Left ventricle myocardium inferior (tissue), 1 donor: ENCODE data around the gene MOK. TPM values are rescaled to one million over a fixed set of nuclear protein-coding genes. Genes with fewer than 3 reads are reported as not detected.
"Not testable (repeated sequence)": the region's sequence is repeated elsewhere in the genome, so short reads cannot be mapped to it uniquely, and the experiment has no call there.

ENCODE experiments used
- DNase-seq: peaks from one replicate; pipeline ENCODE4 v3.0.0-alpha.2; 2020
- H3K27ac ChIP-seq: fragments of 200-600 bp; replicated peaks from 2 replicates; pipeline ENCODE4 v1.8.0; 2021
- H3K27me3 ChIP-seq: fragments of 200-600 bp; 2 replicates; pipeline ENCODE4 v1.8.0; 2021; ENCODE audit warnings: low read depth
- H3K36me3 ChIP-seq: fragments of 200-600 bp; 2 replicates; pipeline ENCODE4 v1.8.0; 2021
- H3K4me1 ChIP-seq: fragments of 200-600 bp; 2 replicates; pipeline ENCODE4 v1.8.0; 2021
- H3K4me3 ChIP-seq: fragments of 200-600 bp; 2 replicates; pipeline ENCODE4 v1.8.0; 2021; ENCODE audit warnings: mild to moderate bottlenecking, moderate library complexity
- H3K9me3 ChIP-seq: fragments of 200-600 bp; replicated peaks from 2 replicates; pipeline ENCODE4 v1.8.0; 2021
- intact Hi-C: fragments of 100-400 bp; cut with micrococcal nuclease; formaldehyde crosslinking; loops from one replicate; pipeline ENCODE4 v1.11.0; 2022
- total RNA-seq: library from RNA; stranded (reverse); fragmentation: NEBNext Ultra II Directional; extraction: Animal tissue kit (Norgen Biotek cat#: 25700); gene quantifications from one replicate; pipeline ENCODE4 v1.2.1, GENCODE V29; 2021
- TF ChIP-seq, protein P1 (sequence below): fragments of 200-600 bp; IDR thresholded peaks from 2 replicates; pipeline ENCODE4 v1.8.0; 2021; ENCODE audit warnings: antibody characterized with exemption, mild to moderate bottlenecking, borderline replicate concordance
- donor health status: DM: no; HTN: yes; CAD: no; lungs with severe emphysema.

Gene MOK
- total RNA-seq, 1 donor from 2014 or later = 12.2 TPM

DNA sequence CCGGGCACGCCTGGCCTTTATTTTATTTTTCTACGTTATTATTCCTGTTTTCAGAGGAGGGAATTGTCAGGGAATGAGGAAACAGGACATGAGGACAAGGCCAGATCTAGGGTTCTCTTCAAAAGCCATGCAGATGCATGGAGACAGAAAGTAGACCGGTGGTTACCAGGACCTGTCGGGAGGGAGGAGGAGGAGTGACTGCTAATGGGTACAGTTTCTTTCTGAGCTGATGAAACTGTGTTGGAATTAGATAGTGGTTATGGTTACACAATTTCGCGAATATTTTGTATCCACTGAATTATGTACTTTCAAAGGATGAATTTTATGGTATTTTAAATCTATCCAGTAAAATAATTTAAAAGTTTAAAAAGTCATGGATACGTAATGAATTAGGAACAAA, 25.8 kb upstream of the MOK start:
- H3K9me3 ChIP-seq = no peaks in the 10 kb centered on the region
- TF ChIP-seq, protein P1, sequence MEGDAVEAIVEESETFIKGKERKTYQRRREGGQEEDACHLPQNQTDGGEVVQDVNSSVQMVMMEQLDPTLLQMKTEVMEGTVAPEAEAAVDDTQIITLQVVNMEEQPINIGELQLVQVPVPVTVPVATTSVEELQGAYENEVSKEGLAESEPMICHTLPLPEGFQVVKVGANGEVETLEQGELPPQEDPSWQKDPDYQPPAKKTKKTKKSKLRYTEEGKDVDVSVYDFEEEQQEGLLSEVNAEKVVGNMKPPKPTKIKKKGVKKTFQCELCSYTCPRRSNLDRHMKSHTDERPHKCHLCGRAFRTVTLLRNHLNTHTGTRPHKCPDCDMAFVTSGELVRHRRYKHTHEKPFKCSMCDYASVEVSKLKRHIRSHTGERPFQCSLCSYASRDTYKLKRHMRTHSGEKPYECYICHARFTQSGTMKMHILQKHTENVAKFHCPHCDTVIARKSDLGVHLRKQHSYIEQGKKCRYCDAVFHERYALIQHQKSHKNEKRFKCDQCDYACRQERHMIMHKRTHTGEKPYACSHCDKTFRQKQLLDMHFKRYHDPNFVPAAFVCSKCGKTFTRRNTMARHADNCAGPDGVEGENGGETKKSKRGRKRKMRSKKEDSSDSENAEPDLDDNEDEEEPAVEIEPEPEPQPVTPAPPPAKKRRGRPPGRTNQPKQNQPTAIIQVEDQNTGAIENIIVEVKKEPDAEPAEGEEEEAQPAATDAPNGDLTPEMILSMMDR = no peak
- intact Hi-C loops = no loop called here
- no peak for DNase-seq
- H3K27ac ChIP-seq = no peak overlapping the region
- H3K36me3 ChIP-seq = peaks cover 41% of the 10 kb centered on the region
- no peak overlapping the region for H3K4me3 ChIP-seq
- no peaks in the 10 kb centered on the region for H3K27me3 ChIP-seq
- H3K4me1 ChIP-seq = no peaks in the 10 kb centered on the region

DNA sequence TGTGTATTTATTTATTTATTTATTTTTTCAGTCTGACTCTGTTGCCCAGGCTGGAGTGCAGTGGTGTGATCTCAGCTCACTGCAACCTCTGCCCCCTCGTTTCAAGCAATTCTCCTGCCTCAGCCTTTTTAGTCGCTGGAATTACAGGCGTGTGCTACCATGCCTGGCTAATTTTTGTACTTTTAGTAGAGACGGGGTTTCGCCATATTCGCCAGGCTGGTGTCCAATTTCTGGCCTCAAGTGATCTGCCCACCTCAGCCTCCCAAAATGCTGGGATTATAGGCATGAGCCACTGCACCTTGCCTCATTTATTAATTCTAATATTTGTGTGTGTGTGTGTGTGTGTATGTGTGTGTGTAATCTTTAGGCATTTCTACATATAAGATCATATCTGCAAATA, 24.4 kb upstream of the MOK start:
- DNase-seq, H3K9me3 ChIP-seq, intact Hi-C loops: not testable (repeated sequence)

DNA sequence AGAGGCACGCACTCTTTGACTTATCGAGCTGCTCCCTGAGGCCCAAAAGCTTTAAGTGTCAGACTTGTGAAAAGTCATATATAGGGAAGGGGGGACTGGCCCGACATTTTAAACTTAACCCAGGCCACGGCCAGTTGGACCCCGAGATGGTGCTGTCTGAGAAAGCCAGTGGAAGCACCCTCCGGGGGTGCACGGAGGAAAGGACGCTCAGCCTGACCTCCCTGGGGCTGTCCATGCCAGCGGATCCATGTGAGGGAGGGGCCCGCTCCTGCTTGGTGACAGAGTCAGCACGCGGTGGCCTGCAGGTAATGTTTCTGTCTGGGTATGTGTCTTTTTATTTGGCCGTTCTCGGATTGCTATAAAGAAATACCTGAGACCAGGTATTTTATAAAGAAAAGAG, 21.6 kb upstream of the MOK start:
- H3K4me1 ChIP-seq = peaks cover 10% of the 10 kb centered on the region
- H3K4me3 ChIP-seq = no peak overlapping the region
- DNase-seq = no peak
- peaks cover 14% of the 10 kb centered on the region for H3K36me3 ChIP-seq
- no peak overlapping the region for H3K27ac ChIP-seq
- intact Hi-C loops = no loop called here
- H3K9me3 ChIP-seq = no peaks in the 10 kb centered on the region
- TF ChIP-seq, protein P1 = no peak
- H3K27me3 ChIP-seq = no peaks in the 10 kb centered on the region

More for the DNA sequence above, 24.4 kb upstream of the MOK start:
- not testable (repeated sequence) for H3K4me1 ChIP-seq, H3K4me3 ChIP-seq, H3K27me3 ChIP-seq, H3K27ac ChIP-seq
- H3K36me3 ChIP-seq = peaks cover 34% of the 10 kb centered on the region

DNA sequence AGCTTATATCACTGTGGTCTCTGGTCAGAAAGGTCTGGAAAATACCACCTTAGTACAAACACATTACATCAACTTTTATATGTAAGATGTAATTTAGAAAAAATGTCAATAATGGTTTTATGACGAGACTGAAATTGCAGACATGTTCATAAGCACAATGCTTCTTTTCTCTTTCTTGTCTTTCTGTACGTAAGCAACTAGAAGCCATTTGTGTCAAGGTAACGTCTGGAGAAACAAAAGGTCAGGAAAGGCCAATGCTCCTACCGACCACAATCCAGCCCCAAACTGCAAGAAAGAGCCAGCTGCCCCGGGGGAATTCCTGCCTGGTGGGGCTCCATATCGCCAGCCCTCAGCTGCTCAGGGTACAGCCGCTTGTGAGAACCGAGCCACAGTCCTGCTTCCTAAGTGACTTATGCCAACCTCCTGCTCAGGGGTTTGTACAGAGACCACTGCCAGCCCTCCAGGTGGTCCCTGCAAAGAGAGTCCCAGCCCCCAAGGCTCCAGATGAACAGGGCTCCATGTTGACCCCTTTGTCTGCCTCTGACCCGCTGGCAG, 20.9 kb upstream of the MOK start:
- DNase-seq = no peak
- Histone ChIP-seq H3K36me3 (peaks cover 13% of the 10 kb centered on the region), H3K9me3 (no peaks in the 10 kb centered on the region), H3K4me1 (peaks cover 14% of the 10 kb centered on the region), H3K27ac (no peak overlapping the region), H3K4me3 (no peak overlapping the region), H3K27me3 (no peaks in the 10 kb centered on the region)
- intact Hi-C loops = no loop called here
- TF ChIP-seq, protein P1 = no peak

DNA sequence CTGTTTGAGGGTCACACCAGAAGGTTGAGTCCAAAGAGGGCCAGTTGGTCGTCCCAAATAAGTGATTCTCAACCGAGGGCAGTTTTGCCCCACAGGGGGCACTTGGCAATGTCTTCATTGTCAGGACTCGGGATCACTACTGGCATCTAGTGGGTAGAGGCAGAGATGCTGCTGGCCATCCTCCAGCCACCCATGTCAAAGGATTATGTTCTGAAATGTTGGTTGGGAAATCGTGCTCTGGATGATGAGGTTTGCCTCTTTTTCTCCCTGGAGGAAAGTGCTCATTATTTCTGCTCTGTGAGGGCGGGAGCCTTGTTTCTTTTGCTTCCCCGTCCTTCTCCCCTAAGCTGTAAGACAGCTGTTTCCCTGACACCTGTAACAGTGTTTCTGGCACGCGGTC, 18.1 kb upstream of the MOK start:
- peak; percentile 39 for DNase-seq
- Histone ChIP-seq H3K36me3 (peaks cover 13% of the 10 kb centered on the region), H3K9me3 (no peaks in the 10 kb centered on the region), H3K27ac (peak overlapping the region; percentile 23), H3K4me1 (peaks cover 37% of the 10 kb centered on the region), H3K4me3 (no peak overlapping the region), H3K27me3 (no peaks in the 10 kb centered on the region)
- intact Hi-C loops = no loop called here
- TF ChIP-seq, protein P1 = peak; percentile 59

DNA sequence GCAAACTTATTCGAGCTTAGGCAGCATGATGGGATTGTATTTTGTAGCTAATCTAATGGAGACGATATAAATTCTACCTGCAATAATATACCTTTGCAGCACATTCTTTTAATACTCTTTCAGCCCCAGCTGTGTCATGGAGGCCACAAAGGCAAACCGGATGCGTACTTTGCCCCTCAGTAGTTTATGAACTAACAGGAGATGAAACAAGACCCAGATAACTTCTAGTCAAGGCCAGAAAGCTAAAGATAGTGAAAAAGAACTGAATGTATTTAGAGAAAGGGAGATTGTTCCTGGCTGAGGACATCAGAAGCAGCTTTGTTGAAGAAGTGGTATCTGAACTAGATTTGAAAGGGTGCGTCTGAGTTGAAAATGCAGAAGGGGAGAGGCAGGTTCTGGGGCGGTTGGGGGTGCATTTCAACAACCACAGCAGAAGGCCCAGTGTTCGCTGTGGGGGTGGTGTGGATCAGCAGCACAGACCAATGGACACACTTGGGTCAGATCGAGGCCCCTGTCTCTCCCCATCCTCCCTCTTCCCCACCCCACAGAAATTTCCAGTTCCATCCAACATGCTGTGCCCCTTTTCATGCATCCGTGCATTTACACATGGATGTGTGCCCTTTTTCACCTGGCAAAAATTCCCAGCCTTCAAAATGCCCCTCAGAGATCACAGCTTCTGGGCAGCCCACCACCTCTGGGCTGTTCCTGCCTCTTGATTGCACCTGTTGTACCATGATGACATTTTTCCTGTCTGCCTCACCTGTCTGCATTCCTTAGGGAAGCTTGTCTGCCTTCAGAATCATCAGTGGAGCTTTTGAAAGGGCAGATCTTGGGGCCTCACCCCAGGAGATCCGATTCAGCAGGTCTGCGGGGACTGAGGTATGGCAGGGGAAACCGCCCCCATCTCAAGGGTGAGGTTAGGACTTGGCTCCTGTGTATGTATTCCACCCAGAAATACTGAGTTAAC, 16.8 kb upstream of the MOK start:
- H3K9me3 ChIP-seq = no peaks in the 10 kb centered on the region
- no peaks in the 10 kb centered on the region for H3K27me3 ChIP-seq
- no peak overlapping the region for H3K27ac ChIP-seq
- intact Hi-C loops = no loop called here
- peaks cover 48% of the 10 kb centered on the region for H3K4me1 ChIP-seq
- H3K4me3 ChIP-seq = no peak overlapping the region
- TF ChIP-seq, protein P1 = no peak
- H3K36me3 ChIP-seq = peaks cover 12% of the 10 kb centered on the region
- no peak for DNase-seq
